Astrocyte (in vitro differentiated cells and primary cell): ENCODE measurements around the gene GBF1. TPM values are rescaled to one million over a fixed set of nuclear protein-coding genes. Genes with fewer than 3 reads are reported as not detected.
"Not testable (repeated sequence)": the region's sequence is repeated elsewhere in the genome, so short reads cannot be mapped to it uniquely, and the experiment has no call there.

Experiments
- DNase-seq: peaks from one replicate; pipeline ENCODE4 v3.0.0-alpha.2; 2010; ENCODE audit warnings: low read depth
- FAIRE-seq: peaks from 2 replicates; lab custom pipeline; 2011; peaks lifted over from hg19 to GRCh38; lab: Jason Lieb, UNC
- H2AFZ ChIP-seq: 2 replicates; pipeline ENCODE4 v1.6.0; 2012; ENCODE audit warnings: low read depth, low read length, inconsistent platforms
- H3K27ac ChIP-seq: 2 replicates; pipeline ENCODE4 v1.5.1; 2011; ENCODE audit warnings: low read depth, low read length, inconsistent platforms
- H3K27me3 ChIP-seq: 2 replicates; pipeline ENCODE4 v1.6.0; 2011; ENCODE audit warnings: low read length, inconsistent platforms; ENCODE audit not compliant: insufficient read depth
- H3K36me3 ChIP-seq: 2 replicates; pipeline ENCODE4 v1.5.1; 2011; ENCODE audit warnings: low read length, inconsistent platforms; ENCODE audit not compliant: insufficient read depth
- H3K4me1 ChIP-seq: 2 replicates; pipeline ENCODE4 v1.5.1; 2011; ENCODE audit warnings: low read length, inconsistent platforms; ENCODE audit not compliant: insufficient read depth
- H3K4me2 ChIP-seq: 2 replicates; pipeline ENCODE4 v1.6.0; 2012; ENCODE audit warnings: low read length, inconsistent platforms
- H3K4me3 ChIP-seq: 2 replicates; pipeline ENCODE4 v1.5.1; 2011; ENCODE audit warnings: low read depth, mild to moderate bottlenecking, low read length, inconsistent platforms; ENCODE audit not compliant: insufficient read depth
- H3K79me2 ChIP-seq: 2 replicates; pipeline ENCODE4 v1.6.0; 2012; ENCODE audit warnings: mild to moderate bottlenecking, low read length, inconsistent platforms; ENCODE audit not compliant: insufficient read depth
- H3K9ac ChIP-seq: 2 replicates; pipeline ENCODE4 v1.6.0; 2012; ENCODE audit warnings: mild to moderate bottlenecking, low read length, inconsistent platforms
- H3K9me3 ChIP-seq: 2 replicates; pipeline ENCODE4 v1.5.1; 2012; ENCODE audit warnings: low read depth, mild to moderate bottlenecking, low read length, inconsistent platforms; ENCODE audit not compliant: insufficient read depth
- H4K20me1 ChIP-seq: 2 replicates; pipeline ENCODE4 v1.6.0; 2012; ENCODE audit warnings: low read length, inconsistent platforms; ENCODE audit not compliant: insufficient read depth
- H3K27ac Mint-ChIP-seq: one replicate; pipeline ENCODE4 v1.8.0; 2021; ENCODE audit warnings: mild to moderate bottlenecking, mixed read lengths; ENCODE audit not compliant: unreplicated experiment
- H3K27me3 Mint-ChIP-seq: one replicate; pipeline ENCODE4 v1.8.0; 2021; ENCODE audit warnings: low read depth, mixed read lengths; ENCODE audit not compliant: unreplicated experiment
- H3K36me3 Mint-ChIP-seq: one replicate; pipeline ENCODE4 v1.8.0; 2021; ENCODE audit warnings: low read depth, mixed read lengths; ENCODE audit not compliant: unreplicated experiment
- H3K4me1 Mint-ChIP-seq: one replicate; pipeline ENCODE4 v1.8.0; 2021; ENCODE audit warnings: low read depth, mixed read lengths; ENCODE audit not compliant: unreplicated experiment
- H3K4me3 Mint-ChIP-seq: one replicate; pipeline ENCODE4 v1.8.0; 2021; ENCODE audit warnings: mild to moderate bottlenecking, moderate library complexity, mixed read lengths; ENCODE audit not compliant: unreplicated experiment
- H3K9me3 Mint-ChIP-seq: one replicate; pipeline ENCODE4 v1.8.0; 2021; ENCODE audit warnings: mild to moderate bottlenecking, mixed read lengths; ENCODE audit not compliant: unreplicated experiment
- CTCF ChIP-seq: IDR thresholded peaks from 2 replicates; pipeline ENCODE4 v1.5.1; 2011; ENCODE audit warnings: low read depth, mild to moderate bottlenecking, inconsistent platforms, low read length, moderate library complexity; ENCODE audit not compliant: insufficient read depth
- EZH2 ChIP-seq: IDR thresholded peaks from 2 replicates; pipeline ENCODE4 v1.6.1; 2012; ENCODE audit warnings: mild to moderate bottlenecking, low read length, inconsistent platforms; ENCODE audit not compliant: insufficient read depth
- total RNA-seq: library from RNA; stranded (reverse); gene quantifications from 2 replicates; pipeline ENCODE4 v1.2.1, GENCODE V29; 2021

Gene GBF1
- total RNA-seq, 1 donor from 2014 or later = 72.8 TPM

- Histone ChIP-seq H3K79me2 (peaks cover 55% of the 10 kb centered on the region), H3K9ac (peak overlapping the region; percentile 88), H3K36me3 (no peaks in the 10 kb centered on the region), H3K4me3 (peak overlapping the region; percentile 95), H3K27me3 (peaks cover 2% of the 10 kb centered on the region), H3K9me3 (no peaks in the 10 kb centered on the region), H3K4me2 (peak overlapping the region; percentile 92), H3K27ac (peak overlapping the region; percentile 83), H2AFZ (peak overlapping the region; percentile 70), H3K4me1 (peaks cover 30% of the 10 kb centered on the region), H4K20me1 (peaks cover 54% of the 10 kb centered on the region)
- DNase-seq = no peak
- Mint-ChIP-seq H3K27ac (peak overlapping the region; percentile 82), H3K9me3 (no peaks in the 10 kb centered on the region), H3K4me1 (peaks cover 22% of the 10 kb centered on the region), H3K36me3 (no peaks in the 10 kb centered on the region), H3K27me3 (peaks cover 6% of the 10 kb centered on the region), H3K4me3 (peak overlapping the region; percentile 99)
- TF ChIP-seq CTCF (no peak), EZH2 (no peak)
- no peak for FAIRE-seq
Measured at GRCh38 chr10:102245932-102246251, 560 bp downstream of the GBF1 start.

GRCh38 chr10:102246261-102246660, 929 bp downstream of the GBF1 start:
- Histone ChIP-seq H3K79me2 (peaks cover 59% of the 10 kb centered on the region), H4K20me1 (peaks cover 57% of the 10 kb centered on the region), H3K4me1 (peaks cover 30% of the 10 kb centered on the region), H3K4me3 (peak overlapping the region; percentile 95), H2AFZ (no peak overlapping the region), H3K4me2 (peak overlapping the region; percentile 92), H3K27ac (peak overlapping the region; percentile 83), H3K9me3 (no peaks in the 10 kb centered on the region), H3K9ac (peak overlapping the region; percentile 88), H3K36me3 (no peaks in the 10 kb centered on the region), H3K27me3 (no peaks in the 10 kb centered on the region)
- Mint-ChIP-seq H3K4me3 (peak overlapping the region; percentile 99), H3K9me3 (no peaks in the 10 kb centered on the region), H3K36me3 (no peaks in the 10 kb centered on the region), H3K27ac (peak overlapping the region; percentile 82), H3K27me3 (peaks cover 4% of the 10 kb centered on the region), H3K4me1 (peaks cover 22% of the 10 kb centered on the region)
- FAIRE-seq = no peak
- peak; percentile 44 for DNase-seq
- no peak for TF ChIP-seq EZH2
- no peak for TF ChIP-seq CTCF

GRCh38 chr10:102247734-102248133, 2.4 kb downstream of the GBF1 start:
- H3K9ac ChIP-seq = no peak overlapping the region
- Mint-ChIP-seq H3K27ac (no peak overlapping the region), H3K4me1 (peaks cover 17% of the 10 kb centered on the region), H3K9me3 (no peaks in the 10 kb centered on the region), H3K36me3 (no peaks in the 10 kb centered on the region), H3K27me3 (peaks cover 2% of the 10 kb centered on the region), H3K4me3 (peak overlapping the region; percentile 99)
- H3K36me3 ChIP-seq = no peaks in the 10 kb centered on the region
- no peak for TF ChIP-seq CTCF
- peaks cover 71% of the 10 kb centered on the region for H4K20me1 ChIP-seq
- H3K9me3 ChIP-seq = no peaks in the 10 kb centered on the region
- no peak for DNase-seq
- no peak for FAIRE-seq
- H3K4me2 ChIP-seq = peak overlapping the region; percentile 92
- H3K79me2 ChIP-seq = peaks cover 74% of the 10 kb centered on the region
- peaks cover 25% of the 10 kb centered on the region for H3K4me1 ChIP-seq
- H3K27me3 ChIP-seq = no peaks in the 10 kb centered on the region
- H3K4me3 ChIP-seq = no peak overlapping the region
- no peak overlapping the region for H2AFZ ChIP-seq
- H3K27ac ChIP-seq = no peak overlapping the region

GRCh38 chr10:102252508-102252907, 7.2 kb downstream of the GBF1 start:
- not testable (repeated sequence) for H3K4me1 Mint-ChIP-seq, H3K4me2 ChIP-seq

More at GRCh38 chr10:102252508-102252907, 7.2 kb downstream of the GBF1 start:
- DNase-seq, H3K36me3 ChIP-seq, H3K27ac ChIP-seq, H3K27me3 Mint-ChIP-seq, H3K4me3 ChIP-seq, H3K4me1 ChIP-seq, FAIRE-seq, H3K27me3 ChIP-seq, H2AFZ ChIP-seq, H3K9ac ChIP-seq, H3K27ac Mint-ChIP-seq, H3K9me3 Mint-ChIP-seq, H3K4me3 Mint-ChIP-seq, H3K9me3 ChIP-seq, H3K36me3 Mint-ChIP-seq: not testable (repeated sequence)
- peaks cover 100% of the 10 kb centered on the region for H3K79me2 ChIP-seq
- peaks cover 97% of the 10 kb centered on the region for H4K20me1 ChIP-seq
